Activated CD8-positive, alpha-beta memory T cell treated with anti-CD3 and anti-CD28 coated beads, Interleukin-2, amount 50 U/mL, for 1 hour (primary cell): ENCODE measurements around the gene UNC13B.
"Not testable (repeated sequence)": the region's sequence is repeated elsewhere in the genome, so short reads cannot be mapped to it uniquely, and the experiment has no call there.

Source experiments
- DNase-seq: peaks from one replicate; pipeline ENCODE4 v3.0.0-alpha.2; 2020; ENCODE audit errors: extremely low read depth

The UNC13B gene

GRCh38 chr9:35163413-35163812 lies 1.6 kb downstream of the UNC13B start:
- DNase-seq: no peak

GRCh38 chr9:35164711-35165110 lies 2.9 kb downstream of the UNC13B start:
- no peak for DNase-seq

GRCh38 chr9:35167429-35167828 lies 5.6 kb downstream of the UNC13B start:
- not testable (repeated sequence) for DNase-seq

- DNase-seq: no peak
These were observed 7.2 kb downstream of the UNC13B start for GRCh38 chr9:35168963-35169362.

- no peak for DNase-seq
These were observed 11.1 kb downstream of the UNC13B start for GRCh38 chr9:35172878-35173277.

- no peak for DNase-seq
These were observed 15.7 kb downstream of the UNC13B start for GRCh38 chr9:35177520-35177919.

- no peak for DNase-seq
These were observed 17.8 kb downstream of the UNC13B start for GRCh38 chr9:35179347-35180280.

GRCh38 chr9:35180801-35181200 lies 19.0 kb downstream of the UNC13B start:
- no peak for DNase-seq

- DNase-seq: not testable (repeated sequence)
These were observed 20.6 kb downstream of the UNC13B start for GRCh38 chr9:35182401-35182800.

GRCh38 chr9:35182996-35183754 lies 21.4 kb downstream of the UNC13B start:
- DNase-seq: not testable (repeated sequence)

- not testable (repeated sequence) for DNase-seq
These were observed 22.1 kb downstream of the UNC13B start for GRCh38 chr9:35183755-35184480.

- no peak for DNase-seq
These were observed 24.7 kb downstream of the UNC13B start for GRCh38 chr9:35186524-35186923.

- no peak for DNase-seq
These were observed 28.4 kb downstream of the UNC13B start for GRCh38 chr9:35190203-35190602.

- DNase-seq: no peak
These were observed 29.3 kb downstream of the UNC13B start for GRCh38 chr9:35191105-35191504.

- no peak for DNase-seq
These were observed 32.0 kb downstream of the UNC13B start for GRCh38 chr9:35193762-35194161.

- DNase-seq: no peak
These were observed 33.9 kb downstream of the UNC13B start for GRCh38 chr9:35195683-35196082.

- no peak for DNase-seq
These were observed 36.4 kb downstream of the UNC13B start for GRCh38 chr9:35198191-35198590.

- no peak for DNase-seq
These were observed 41.7 kb downstream of the UNC13B start for GRCh38 chr9:35203528-35203927.

- DNase-seq: no peak
These were observed 43.5 kb downstream of the UNC13B start for GRCh38 chr9:35205340-35205739.

GRCh38 chr9:35211854-35212253 lies 50.0 kb downstream of the UNC13B start:
- DNase-seq: no peak

GRCh38 chr9:35220659-35221338 lies 59.0 kb downstream of the UNC13B start:
- DNase-seq: no peak

- DNase-seq: no peak
These were observed 63.9 kb downstream of the UNC13B start for GRCh38 chr9:35225677-35226076.
